GM12874 (cell line): ENCODE measurements around the gene LHFPL5.

Source experiments
- CTCF ChIP-seq: IDR thresholded peaks from 2 replicates; pipeline ENCODE4 v1.5.1; 2011; ENCODE audit warnings: low read depth, mild to moderate bottlenecking, control low read depth, low read length, moderate library complexity; ENCODE audit not compliant: insufficient read depth

Gene LHFPL5

GRCh38 chr6:35833536-35833935 is 28.4 kb downstream of the LHFPL5 start:
- no peak for TF ChIP-seq CTCF

DNA sequence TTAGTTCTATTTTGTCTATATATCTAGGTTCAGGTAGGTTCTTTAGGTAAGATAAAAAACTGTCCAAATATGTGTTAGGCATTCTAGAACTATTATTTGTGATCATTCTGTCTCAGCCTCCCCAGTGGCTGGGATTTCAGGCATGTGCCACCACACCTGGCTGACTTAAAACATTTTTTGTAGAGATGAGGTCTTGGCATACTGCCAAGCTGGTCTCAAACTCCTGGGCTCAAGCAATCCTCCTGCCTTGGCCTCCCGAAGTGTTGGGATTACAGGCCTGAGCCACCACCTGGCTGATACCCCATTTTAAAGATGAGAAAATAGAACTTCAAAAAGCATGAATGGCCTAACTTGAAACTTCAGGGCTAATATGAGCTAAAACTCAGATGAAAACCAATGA is 33.9 kb downstream of the LHFPL5 start:
- no peak for TF ChIP-seq CTCF

GRCh38 chr6:35842381-35842780 is 37.2 kb downstream of the LHFPL5 start:
- TF ChIP-seq CTCF = no peak

DNA sequence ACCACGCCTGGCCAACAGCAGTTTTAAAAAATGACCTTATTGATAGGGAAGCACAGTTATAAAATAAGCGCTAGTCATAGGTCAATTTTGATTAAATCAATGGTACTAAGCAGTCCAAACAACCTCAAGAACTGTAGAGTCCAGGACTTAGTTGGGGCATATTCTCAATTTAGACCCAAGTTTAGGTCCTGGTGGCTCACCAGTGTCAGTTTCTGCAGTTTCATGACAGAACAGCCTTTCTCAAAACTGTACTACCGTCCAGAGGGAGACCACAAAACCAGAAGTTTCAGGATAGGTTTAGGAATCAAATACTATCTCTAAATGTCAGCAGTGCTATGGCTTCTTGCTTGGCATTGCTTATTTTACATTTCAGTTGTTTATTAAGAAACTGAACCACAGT is 39.1 kb downstream of the LHFPL5 start:
- no peak for TF ChIP-seq CTCF

DNA sequence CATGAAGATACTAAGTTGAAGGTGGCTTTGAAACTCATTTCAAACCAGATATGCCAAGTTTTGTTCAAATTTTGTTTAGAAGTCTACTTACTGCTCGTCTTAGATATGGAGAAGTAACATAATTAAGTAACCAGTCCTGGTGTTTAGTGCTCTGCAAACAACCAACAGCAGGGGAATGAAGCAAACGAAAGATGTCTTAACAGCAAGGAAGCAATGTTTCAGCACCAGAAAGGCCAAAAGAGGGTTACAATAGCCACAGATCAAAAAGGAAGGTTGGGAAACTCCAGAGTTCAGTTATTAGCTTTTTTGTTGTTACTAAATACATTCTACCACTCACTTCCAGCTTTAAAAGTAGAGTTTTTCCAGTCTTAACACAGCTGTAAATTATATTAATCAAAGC is 45.1 kb downstream of the LHFPL5 start:
- TF ChIP-seq CTCF = no peak

DNA sequence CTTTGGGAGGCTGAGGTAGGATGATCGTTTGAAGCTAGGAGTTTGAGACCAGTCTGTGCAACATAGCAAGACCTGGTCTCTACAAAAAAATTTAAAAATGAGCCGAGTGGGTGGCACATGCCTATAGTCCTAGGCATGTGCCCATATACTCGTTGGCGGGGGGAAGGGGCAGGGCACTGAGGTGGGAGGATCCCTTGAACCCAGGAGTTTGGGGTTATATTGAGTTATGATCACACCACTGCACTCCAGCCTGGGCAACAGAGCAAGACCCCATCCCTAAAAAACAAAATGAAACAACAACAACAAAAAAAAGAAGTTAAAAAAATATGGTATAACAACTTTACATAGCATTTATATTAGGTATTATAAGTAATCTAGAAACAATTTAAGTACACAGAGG is 47.8 kb downstream of the LHFPL5 start:
- TF ChIP-seq CTCF = no peak

GRCh38 chr6:35856250-35856649 is 51.1 kb downstream of the LHFPL5 start:
- TF ChIP-seq CTCF = no peak

DNA sequence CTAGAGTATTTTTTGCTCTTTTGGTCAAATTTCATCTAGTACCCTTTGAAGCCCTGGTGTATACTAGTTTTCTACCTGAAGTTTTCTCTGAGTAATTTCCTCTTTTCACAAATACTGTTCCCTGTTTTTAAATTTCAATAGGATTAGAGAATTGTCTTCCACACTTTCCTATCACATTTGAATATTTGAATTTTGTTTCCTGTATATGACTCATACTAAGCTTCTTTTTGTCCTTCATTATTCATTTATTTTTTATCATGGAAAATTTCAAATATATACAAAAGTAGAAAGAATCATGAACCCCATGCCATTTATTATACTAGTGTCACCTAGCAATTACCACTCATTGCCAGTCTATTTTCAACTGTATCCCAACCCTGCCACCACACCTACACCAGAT is 52.7 kb downstream of the LHFPL5 start:
- TF ChIP-seq CTCF = no peak
